Stimulated activated naive CD8-positive, alpha-beta T cell treated with anti-CD3 and anti-CD28 coated beads, Interleukin-15, amount 100 ng/mL, for 72 hours (primary cell): ENCODE data around the gene TMEM238.
"Not testable (repeated sequence)": the region's sequence is repeated elsewhere in the genome, so short reads cannot be mapped to it uniquely, and the experiment has no call there.

Experiments used
- ATAC-seq: fragments of 150-1000 bp; cut with Tn5 transposase; 2 replicates; pipeline ENCODE4 v1.10.0; 2021; ENCODE audit warnings: mild to moderate bottlenecking, moderate library complexity
- DNase-seq, 2 donors: peaks; one replicate each; pipeline ENCODE4 v3.0.0; 2021 to 2022
- H3K27ac Mint-ChIP-seq, 2 donors: one replicate each; pipeline ENCODE4 v1.8.0; 2022; ENCODE audit warnings: mild to moderate bottlenecking in 2 of 2, mixed read lengths in 2 of 2, moderate library complexity in 2 of 2
- H3K27me3 Mint-ChIP-seq: one replicate; pipeline ENCODE4 v1.8.0; 2022; ENCODE audit warnings: mixed read lengths
- H3K4me1 Mint-ChIP-seq: one replicate; pipeline ENCODE4 v1.8.0; 2022; ENCODE audit warnings: mild to moderate bottlenecking, mixed read lengths
- H3K4me3 Mint-ChIP-seq, 2 donors: one replicate each; pipeline ENCODE4 v1.8.0; 2022; ENCODE audit warnings: mild to moderate bottlenecking in 2 of 2, mixed read lengths in 2 of 2, moderate library complexity in 1 of 2
- H3K9me3 Mint-ChIP-seq, 2 donors: one replicate each; pipeline ENCODE4 v1.8.0; 2022; ENCODE audit warnings: mixed read lengths in 2 of 2

TMEM238 gene

DNA sequence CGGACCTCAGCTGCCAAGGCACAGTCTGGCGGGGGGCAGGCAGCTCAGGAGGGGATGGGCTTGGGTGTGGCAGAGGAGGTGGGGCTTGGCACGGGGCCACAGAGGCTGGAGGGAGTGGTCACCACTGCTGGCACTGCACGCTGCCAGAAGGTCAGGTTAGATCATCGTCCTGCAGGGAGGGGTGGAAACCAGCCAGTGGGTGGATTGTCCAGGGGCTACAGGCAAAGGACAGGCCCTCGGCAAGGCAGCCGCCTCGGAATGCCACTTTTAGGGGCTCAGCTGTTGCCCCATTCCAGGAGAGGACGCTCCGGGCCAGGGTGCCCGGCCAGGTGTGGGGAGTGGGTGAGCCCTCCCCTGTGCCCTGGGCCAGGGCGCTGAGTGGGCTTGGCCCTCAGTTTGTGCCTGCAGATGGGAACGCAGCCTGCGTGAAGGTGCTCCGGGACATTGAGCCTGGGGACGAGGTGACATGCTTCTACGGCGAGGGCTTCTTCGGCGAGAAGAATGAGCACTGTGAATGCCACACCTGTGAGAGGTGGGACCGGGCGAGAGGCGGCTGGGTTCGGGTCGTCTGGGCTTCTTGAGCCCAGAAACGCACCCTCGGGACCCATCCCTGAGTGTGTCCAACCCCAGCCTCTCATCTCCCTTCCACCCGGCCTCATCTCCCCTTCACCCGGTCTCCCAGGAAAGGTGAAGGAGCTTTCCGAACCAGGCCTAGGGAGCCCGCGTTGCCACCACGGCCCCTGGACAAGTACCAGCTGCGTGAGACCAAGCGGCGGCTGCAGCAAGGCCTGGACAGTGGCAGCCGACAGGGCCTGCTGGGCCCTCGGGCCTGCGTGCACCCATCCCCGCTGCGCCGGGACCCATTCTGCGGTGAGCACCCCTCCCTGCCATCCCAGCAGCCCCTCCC lies 38.0 kb downstream of the TMEM238 start:
- H3K27ac Mint-ChIP-seq = no peak overlapping the region
- no peak overlapping the region for H3K4me3 Mint-ChIP-seq
- DNase-seq = no peak
- H3K27me3 Mint-ChIP-seq = peaks cover 3% of the 10 kb centered on the region
- no peaks in the 10 kb centered on the region for H3K9me3 Mint-ChIP-seq
- no peak for ATAC-seq
- peaks cover 15% of the 10 kb centered on the region for H3K4me1 Mint-ChIP-seq

DNA sequence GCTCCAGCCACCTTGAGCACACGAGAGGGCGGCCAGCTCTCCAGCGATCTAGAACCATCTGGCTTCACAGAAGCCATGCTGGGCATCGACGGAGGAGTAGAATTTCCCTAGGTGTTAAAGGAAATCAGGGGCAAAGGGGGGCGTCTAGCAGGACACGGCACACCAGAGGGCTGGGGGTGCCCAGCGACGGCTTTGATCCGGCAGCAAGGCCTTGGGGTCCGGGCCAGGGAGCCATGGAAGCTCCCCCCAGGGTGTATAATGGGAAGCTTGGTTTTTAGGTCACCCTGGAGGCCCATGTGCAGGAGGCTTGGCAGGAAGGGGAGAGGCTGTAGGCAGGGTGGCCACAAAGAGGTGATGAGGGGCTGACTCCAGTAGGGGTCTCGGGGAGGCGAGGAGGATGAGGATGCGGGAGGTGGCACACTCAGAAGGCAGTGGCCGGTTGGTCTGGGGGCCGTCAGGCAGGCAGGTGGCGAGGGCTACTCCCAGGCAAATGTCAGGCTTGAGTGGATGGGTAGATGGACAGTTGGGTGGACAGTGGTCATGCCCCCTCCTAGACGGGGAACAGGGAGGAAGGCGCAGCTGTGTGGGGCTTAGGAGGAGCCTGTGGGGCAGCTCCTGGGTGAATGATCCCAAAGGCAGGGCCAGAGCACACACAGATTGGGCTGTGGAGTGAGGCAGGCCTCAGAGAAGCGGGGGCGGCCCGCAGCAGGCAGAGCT lies 38.8 kb downstream of the TMEM238 start:
- H3K27me3 Mint-ChIP-seq = no peaks in the 10 kb centered on the region
- DNase-seq = no peak
- no peaks in the 10 kb centered on the region for H3K9me3 Mint-ChIP-seq
- ATAC-seq = no peak
- peak overlapping the region in 1 of 2 donors; percentile 9 for H3K27ac Mint-ChIP-seq
- no peak overlapping the region for H3K4me3 Mint-ChIP-seq
- H3K4me1 Mint-ChIP-seq = peaks cover 15% of the 10 kb centered on the region

DNA sequence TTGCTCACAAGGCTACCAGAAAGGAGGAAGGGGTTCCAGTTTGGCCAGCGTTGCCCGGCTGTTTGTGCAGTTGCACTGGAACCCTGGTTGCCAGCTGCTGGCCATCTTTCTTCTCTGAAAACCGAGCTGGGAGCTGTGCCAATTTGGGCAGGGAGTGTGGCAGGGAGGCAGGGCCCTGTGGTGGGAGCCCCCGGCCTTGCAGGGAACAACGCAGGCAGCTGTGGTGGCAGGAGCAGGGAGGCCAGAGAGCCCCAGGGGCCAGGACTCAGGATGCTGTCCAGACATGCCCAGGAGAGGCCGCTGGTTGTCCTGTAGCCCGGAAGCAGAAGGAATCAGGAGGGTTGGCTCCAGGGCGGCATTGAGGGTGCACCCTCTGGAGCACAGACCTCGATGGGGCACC lies 39.6 kb downstream of the TMEM238 start:
- peaks cover 15% of the 10 kb centered on the region for H3K4me1 Mint-ChIP-seq
- H3K9me3 Mint-ChIP-seq = no peaks in the 10 kb centered on the region
- DNase-seq (no peak), ATAC-seq (no peak)
- peak overlapping the region in 1 of 2 donors; percentile 33 for H3K27ac Mint-ChIP-seq
- H3K27me3 Mint-ChIP-seq = no peaks in the 10 kb centered on the region
- H3K4me3 Mint-ChIP-seq = no peak overlapping the region

DNA sequence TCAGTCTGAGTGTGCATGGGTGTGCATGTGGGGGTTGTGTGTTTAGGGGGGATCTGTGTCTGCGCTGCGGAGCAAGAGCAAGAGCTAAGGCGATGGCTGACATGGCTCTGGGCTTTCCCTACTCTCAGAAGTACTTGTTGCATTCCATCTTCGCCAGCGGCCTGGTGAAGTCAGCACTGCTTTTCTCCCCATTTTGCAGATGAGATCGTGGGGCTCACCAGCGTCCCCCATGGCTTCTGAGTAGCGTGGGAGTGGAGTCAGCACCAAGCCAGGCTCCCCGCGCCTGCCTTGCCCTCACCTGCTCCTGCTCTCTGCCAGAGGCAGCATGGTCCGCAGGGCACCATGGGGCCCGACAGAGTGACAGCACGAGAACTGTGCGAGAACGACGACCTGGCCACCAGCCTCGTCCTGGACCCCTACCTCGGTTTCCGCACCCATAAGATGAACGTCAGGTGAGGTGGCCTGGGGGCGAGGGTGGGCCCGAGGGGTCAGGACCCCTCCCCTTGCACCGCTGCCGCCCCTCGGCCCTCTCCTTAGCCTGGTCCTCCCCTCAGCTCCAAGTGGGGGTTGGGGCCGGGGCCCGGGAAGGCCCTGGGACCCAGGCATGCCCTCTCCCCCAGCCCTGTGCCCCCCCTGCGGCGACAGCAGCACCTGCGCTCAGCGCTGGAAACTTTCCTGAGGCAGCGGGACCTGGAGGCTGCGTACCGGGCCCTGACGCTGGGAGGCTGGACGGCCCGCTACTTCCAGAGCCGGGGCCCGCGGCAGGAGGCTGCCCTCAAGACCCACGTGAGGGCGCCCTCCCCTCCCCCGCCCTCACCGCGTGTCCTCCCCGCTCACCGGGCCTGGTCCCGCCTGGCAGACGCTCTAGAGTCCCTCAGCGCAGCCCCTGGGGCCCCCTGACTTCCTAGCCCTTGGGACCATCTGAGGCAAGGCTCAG lies 42.2 kb downstream of the TMEM238 start:
- no peak overlapping the region for H3K27ac Mint-ChIP-seq

DNA sequence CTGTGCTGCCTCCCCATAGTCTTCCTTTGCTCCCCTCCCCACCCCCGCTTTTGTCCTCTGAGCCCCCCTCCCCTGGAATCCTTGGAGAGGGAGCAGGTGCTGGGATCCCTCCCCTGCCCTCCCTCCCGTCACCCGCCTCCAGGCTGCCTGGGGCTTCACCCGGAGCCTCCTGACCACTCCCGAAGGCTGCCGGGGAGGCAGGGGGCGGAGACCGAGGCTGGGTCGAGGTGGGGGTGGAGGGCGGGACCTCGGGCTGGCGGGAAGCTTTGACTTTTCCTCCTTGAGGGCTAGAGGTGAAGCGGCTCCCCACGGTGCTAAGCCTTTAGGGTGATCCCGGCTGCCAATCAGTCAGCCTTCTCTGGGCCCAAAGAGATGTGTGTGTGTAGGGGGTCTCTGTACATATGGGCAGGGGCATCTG lies 42.9 kb downstream of the TMEM238 start:
- Mint-ChIP-seq H3K4me3 (peak overlapping the region; percentile 96 to 98), H3K27ac (peak overlapping the region; percentile 82 to 91), H3K9me3 (no peaks in the 10 kb centered on the region), H3K27me3 (peaks cover 11% of the 10 kb centered on the region), H3K4me1 (peaks cover 23% of the 10 kb centered on the region)
- no peak for ATAC-seq
- no peak for DNase-seq

More for the DNA sequence above, 42.2 kb downstream of the TMEM238 start:
- Mint-ChIP-seq H3K9me3 (no peaks in the 10 kb centered on the region), H3K27me3 (peaks cover 5% of the 10 kb centered on the region), H3K4me1 (peaks cover 23% of the 10 kb centered on the region), H3K4me3 (peak overlapping the region; percentile 57 to 96)
- ATAC-seq = no peak
- no peak for DNase-seq

DNA sequence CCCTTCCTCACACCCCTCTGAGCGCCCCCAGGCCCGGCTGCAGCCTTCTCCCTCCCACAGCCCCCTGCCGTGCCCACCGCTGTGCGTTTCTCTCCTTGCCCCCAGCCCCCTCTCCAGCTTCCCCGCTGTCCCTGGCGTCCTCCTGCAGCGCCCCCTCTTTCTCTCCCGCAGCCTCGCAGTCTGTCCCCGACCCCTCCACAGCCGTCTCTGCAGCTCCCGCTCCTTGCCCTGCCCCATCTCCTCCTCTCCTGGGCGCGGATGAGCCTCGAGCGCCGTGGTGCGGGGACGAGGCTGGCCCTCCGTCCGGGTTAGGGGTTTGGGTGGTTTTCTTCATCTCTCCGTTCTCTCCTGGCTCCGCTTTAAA lies 43.3 kb downstream of the TMEM238 start:
- H3K27ac Mint-ChIP-seq = peak overlapping the region; percentile 82 to 91
- ATAC-seq (no peak), DNase-seq (no peak)
- no peaks in the 10 kb centered on the region for H3K9me3 Mint-ChIP-seq
- H3K27me3 Mint-ChIP-seq = peaks cover 11% of the 10 kb centered on the region
- H3K4me1 Mint-ChIP-seq = peaks cover 23% of the 10 kb centered on the region
- peak overlapping the region; percentile 96 to 98 for H3K4me3 Mint-ChIP-seq

GRCh38 chr19:55339889-55340783 lies 44.0 kb downstream of the TMEM238 start:
- Mint-ChIP-seq H3K4me3 (peak overlapping the region; percentile 96 to 98), H3K4me1 (peaks cover 18% of the 10 kb centered on the region), H3K9me3 (no peaks in the 10 kb centered on the region), H3K27ac (peak overlapping the region; percentile 91 to 97), H3K27me3 (peaks cover 11% of the 10 kb centered on the region)
- DNase-seq (peak in 1 of 2 donors; percentile 32), ATAC-seq (no peak)

GRCh38 chr19:55339105-55339888 lies 44.8 kb downstream of the TMEM238 start, which contains the start of gene KMT5C:
KMT5C (plus strand) TSS chr19:55339876; CDS start chr19:55341937, 2,061 bp downstream.
- peak; percentile 89 for ATAC-seq
- peak within 1 kb of the TSS; percentile 96 to 98 for H3K4me3 Mint-ChIP-seq
- DNase-seq = peak; percentile 100
- no peaks in the 10 kb centered on the region for H3K9me3 Mint-ChIP-seq
- H3K27me3 Mint-ChIP-seq = peaks cover 11% of the 10 kb centered on the region
- peaks cover 17% of the 10 kb centered on the region for H3K4me1 Mint-ChIP-seq
- peak within 1 kb of the TSS; percentile 99 for H3K27ac Mint-ChIP-seq

DNA sequence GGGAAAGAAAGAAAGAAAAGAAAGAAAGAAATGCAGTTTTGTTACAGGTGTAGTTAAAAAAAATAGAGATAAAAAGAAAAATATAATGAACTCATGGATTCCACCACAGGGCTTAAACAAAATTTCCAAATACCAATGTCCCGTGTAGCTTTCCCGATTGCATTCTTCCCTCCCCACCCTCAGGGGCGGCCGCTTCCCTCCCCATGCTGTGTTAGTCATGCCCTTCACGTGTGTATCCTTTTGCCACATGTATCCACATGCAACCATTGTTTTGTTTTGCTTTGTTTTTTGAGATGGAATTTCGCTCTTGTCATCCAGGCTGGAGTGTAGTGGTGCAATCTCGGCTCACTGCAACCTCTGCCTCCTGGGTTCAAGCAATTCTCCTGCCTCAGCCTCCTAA lies 48.0 kb downstream of the TMEM238 start:
- H3K4me3 Mint-ChIP-seq = no peak overlapping the region
- no peaks in the 10 kb centered on the region for H3K9me3 Mint-ChIP-seq
- peaks cover 11% of the 10 kb centered on the region for H3K27me3 Mint-ChIP-seq
- no peak overlapping the region for H3K27ac Mint-ChIP-seq
- H3K4me1 Mint-ChIP-seq = peaks cover 9% of the 10 kb centered on the region
- DNase-seq (no peak), ATAC-seq (no peak)

DNA sequence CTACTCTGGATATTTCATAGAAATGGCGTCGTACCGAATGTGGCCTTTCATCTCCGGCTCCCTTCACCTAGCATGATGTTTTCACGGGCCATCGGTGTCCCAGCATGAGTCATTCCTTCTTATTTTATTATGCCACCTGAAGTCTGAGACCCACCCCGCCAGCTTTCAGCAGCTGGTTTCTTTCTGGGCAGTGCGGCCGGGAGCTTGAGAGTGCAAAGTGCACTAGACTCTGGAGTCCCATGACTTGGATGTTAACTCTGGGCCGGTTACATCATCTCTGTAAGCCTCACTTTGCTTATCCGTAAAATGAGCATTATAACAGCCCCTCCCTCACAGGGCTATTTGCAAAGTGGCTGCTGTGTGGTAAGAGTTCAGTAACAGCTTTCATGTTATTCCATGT lies 50.2 kb downstream of the TMEM238 start:
- Mint-ChIP-seq H3K27ac (peak overlapping the region in 1 of 2 donors; percentile 23), H3K4me1 (peaks cover 7% of the 10 kb centered on the region), H3K9me3 (no peaks in the 10 kb centered on the region), H3K4me3 (no peak overlapping the region), H3K27me3 (peaks cover 16% of the 10 kb centered on the region)
- DNase-seq = no peak
- ATAC-seq = no peak

GRCh38 chr19:55329791-55330190 lies 54.3 kb downstream of the TMEM238 start:
- H3K27me3 Mint-ChIP-seq = peaks cover 11% of the 10 kb centered on the region
- not testable (repeated sequence) for DNase-seq, H3K4me1 Mint-ChIP-seq, ATAC-seq, H3K27ac Mint-ChIP-seq, H3K9me3 Mint-ChIP-seq, H3K4me3 Mint-ChIP-seq
